ENCODE results near the gene CFAP141. TPM values are rescaled to one million over a fixed set of nuclear protein-coding genes. Genes with fewer than 3 reads are reported as not detected.
A peak's percentile ranks its signal among the peaks of the same experiment; 100 is the strongest.

The CFAP141 gene
- total RNA-seq (2021; ENCODE audit: unreplicated experiment) (not detected), Bru-seq, nascent RNA (percentile 45 among the genes with signal in this experiment), BruChase-seq, experiment 1, labeled RNA remaining after a 6-hour chase (percentile 36 among the genes with signal in this experiment), BruChase-seq, experiment 2, labeled RNA remaining after a 2-hour chase (percentile 36 among the genes with signal in this experiment)
- not detected in 2 replicates for polyA plus RNA-seq (2012)
- long read RNA-seq = 0 reads

DNA sequence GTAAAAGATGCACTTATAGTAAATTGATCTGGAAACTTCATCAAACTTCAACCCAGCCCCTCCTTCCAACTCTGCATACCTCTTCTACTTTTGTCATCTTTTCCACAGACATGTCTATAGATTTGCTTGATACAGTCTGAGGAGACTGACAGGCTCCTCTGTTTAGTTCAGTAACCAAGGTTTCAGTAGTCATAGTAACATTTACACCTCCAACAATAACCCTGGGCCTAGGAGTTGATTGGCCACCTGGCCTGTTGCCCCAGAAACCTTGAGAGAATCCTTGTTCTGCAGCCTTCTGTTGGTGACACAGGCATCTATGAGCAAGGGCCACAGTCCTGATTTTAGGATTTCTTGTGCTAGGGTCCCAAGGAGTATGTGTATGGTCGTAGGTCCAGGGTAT, at the start of gene CFAP141:
CFAP141 (minus strand) TSS at position 138 of the 400 bp plus-strand sequence; CDS start at position 112, 26 bp downstream.
- peak; percentile 79 for ATAC-seq
- ChIA-PET CTCF (no interaction called here), RAD21 (ENCODE audit: low non-redundant PET in 1 of 2, low total read pairs in 2 of 2, uncharacterized antibody in 2 of 2, unreplicated experiment in 2 of 2) (no interaction called here), POLR2A (no interaction called here)
- Histone ChIP-seq H3K27ac (ENCODE audit: low read depth, low read length) (0 out of 2 replicates have a peak within 1 kb of the TSS, but pooled peaks have one; percentile 24), H3K9ac (ENCODE audit: low read length) (no peak within 1 kb of the TSS), H3K4me2 (ENCODE audit: low read length) (peak within 1 kb of the TSS; percentile 46), H3K79me2 (ENCODE audit: insufficient read depth, low read length) (no peaks in the 10 kb centered on the region), H3K9me2 (ENCODE audit: insufficient read depth) (no peaks in the 10 kb centered on the region), H3K36me3 (ENCODE audit: control insufficient read depth in 1 of 2, insufficient read depth in 2 of 2, low read length in 2 of 2) (peaks cover 9 to 15% of the 10 kb centered on the region in 2 experiments; a peak in 3 of 4 replicates), H3K9me3 (ENCODE audit: control insufficient read depth in 1 of 2, insufficient read depth in 1 of 2, low read depth in 1 of 2, low read length in 2 of 2) (no peaks in the 10 kb centered on the region), H3K4me1 (ENCODE audit: control insufficient read depth in 1 of 2, insufficient read depth in 2 of 2, low read length in 2 of 2) (peaks cover 13 to 23% of the 10 kb centered on the region in 2 experiments), H2AFZ (ENCODE audit: low read depth, low read length, poor library complexity, severe bottlenecking) (no peak within 1 kb of the TSS), H3K27me3 (ENCODE audit: insufficient read depth, low read length) (no peaks in the 10 kb centered on the region), H3K4me3 (replicated peaks in 1 of 2; ENCODE audit: low read depth in 1 of 2, low read length in 2 of 2) (no peak within 1 kb of the TSS; a peak in 1 of 4 replicates), H4K20me1 (ENCODE audit: insufficient read depth) (no peaks in the 10 kb centered on the region)
- no peak for TF ChIP-seq TCF7L2 (IDR thresholded peaks at IDR 0.05; ENCODE audit: borderline replicate concordance, extremely low read depth, insufficient read depth, insufficient read length)
- no peak for DNase-seq (ENCODE audit: low read depth, low spot score)
- no TSS peak for BruUV-seq (replicated peaks)
- intact Hi-C loops (cut with micrococcal nuclease) = no loop called here

DNA sequence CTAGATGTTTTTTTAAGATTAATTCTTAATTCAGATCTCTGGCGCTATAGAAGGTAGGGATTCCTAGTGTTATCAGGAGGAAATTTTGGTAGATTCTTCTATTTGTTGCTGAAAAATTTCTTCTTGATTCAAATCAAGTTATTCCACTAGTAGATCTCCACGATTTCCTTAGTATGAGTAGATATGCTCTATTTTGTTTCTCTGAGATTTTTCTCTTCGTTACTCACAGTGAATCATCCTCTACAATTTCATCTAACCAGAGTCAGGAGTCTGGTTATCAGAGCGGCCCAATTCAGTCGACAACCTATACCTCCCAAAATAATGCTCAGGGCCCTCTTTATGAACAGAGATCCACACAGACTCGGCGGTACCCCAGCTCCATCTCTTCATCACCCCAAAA, 47.5 kb upstream of the CFAP141 start:
- H3K9ac ChIP-seq (ENCODE audit: low read length) = no peak overlapping the region
- DNase-seq (ENCODE audit: low read depth, low spot score) (no peak), ATAC-seq (no peak)
- no peaks in the 10 kb centered on the region for H3K9me3 ChIP-seq (ENCODE audit: control insufficient read depth in 1 of 2, insufficient read depth in 1 of 2, low read depth in 1 of 2, low read length in 2 of 2)
- H3K4me2 ChIP-seq (ENCODE audit: low read length) = no peak overlapping the region
- no peaks in the 10 kb centered on the region for H4K20me1 ChIP-seq (ENCODE audit: insufficient read depth)
- no TSS peak for BruUV-seq (replicated peaks)
- H3K27me3 ChIP-seq (ENCODE audit: insufficient read depth, low read length) = no peaks in the 10 kb centered on the region
- no peaks in the 10 kb centered on the region for H3K9me2 ChIP-seq (ENCODE audit: insufficient read depth)
- H3K36me3 ChIP-seq (ENCODE audit: control insufficient read depth in 1 of 2, insufficient read depth in 2 of 2, low read length in 2 of 2) = peaks cover 73 to 82% of the 10 kb centered on the region in 2 experiments
- H3K4me1 ChIP-seq (ENCODE audit: control insufficient read depth in 1 of 2, insufficient read depth in 2 of 2, low read length in 2 of 2) = no peaks in the 10 kb centered on the region
- peaks cover 25% of the 10 kb centered on the region for H3K79me2 ChIP-seq (ENCODE audit: insufficient read depth, low read length)
- ChIA-PET CTCF (no interaction called here), RAD21 (ENCODE audit: low non-redundant PET in 1 of 2, low total read pairs in 2 of 2, uncharacterized antibody in 2 of 2, unreplicated experiment in 2 of 2) (no interaction called here), POLR2A (no interaction called here)
- H2AFZ ChIP-seq (ENCODE audit: low read depth, low read length, poor library complexity, severe bottlenecking) = no peak overlapping the region
- H3K4me3 ChIP-seq (replicated peaks in 1 of 2; ENCODE audit: low read depth in 1 of 2, low read length in 2 of 2) = no peak overlapping the region
- intact Hi-C loops (cut with micrococcal nuclease) = no loop called here
- H3K27ac ChIP-seq (ENCODE audit: low read depth, low read length) = no peak overlapping the region
- TF ChIP-seq POLR2AphosphoS5 (IDR thresholded peaks at IDR 0.05; ENCODE audit: low read depth, low read length) = no peak
- TF ChIP-seq YY1 (IDR thresholded peaks at IDR 0.05; ENCODE audit: extremely low read depth, insufficient replicate concordance, low read depth, low read length) = no peak
- TF ChIP-seq SP1 (IDR thresholded peaks at IDR 0.05; ENCODE audit: low read depth) = no peak
- TF ChIP-seq ELF1 (IDR thresholded peaks at IDR 0.05; ENCODE audit: borderline replicate concordance, low read depth) = no peak
- no peak for TF ChIP-seq ZFX (IDR thresholded peaks at IDR 0.05)
- TF ChIP-seq, protein P1, sequence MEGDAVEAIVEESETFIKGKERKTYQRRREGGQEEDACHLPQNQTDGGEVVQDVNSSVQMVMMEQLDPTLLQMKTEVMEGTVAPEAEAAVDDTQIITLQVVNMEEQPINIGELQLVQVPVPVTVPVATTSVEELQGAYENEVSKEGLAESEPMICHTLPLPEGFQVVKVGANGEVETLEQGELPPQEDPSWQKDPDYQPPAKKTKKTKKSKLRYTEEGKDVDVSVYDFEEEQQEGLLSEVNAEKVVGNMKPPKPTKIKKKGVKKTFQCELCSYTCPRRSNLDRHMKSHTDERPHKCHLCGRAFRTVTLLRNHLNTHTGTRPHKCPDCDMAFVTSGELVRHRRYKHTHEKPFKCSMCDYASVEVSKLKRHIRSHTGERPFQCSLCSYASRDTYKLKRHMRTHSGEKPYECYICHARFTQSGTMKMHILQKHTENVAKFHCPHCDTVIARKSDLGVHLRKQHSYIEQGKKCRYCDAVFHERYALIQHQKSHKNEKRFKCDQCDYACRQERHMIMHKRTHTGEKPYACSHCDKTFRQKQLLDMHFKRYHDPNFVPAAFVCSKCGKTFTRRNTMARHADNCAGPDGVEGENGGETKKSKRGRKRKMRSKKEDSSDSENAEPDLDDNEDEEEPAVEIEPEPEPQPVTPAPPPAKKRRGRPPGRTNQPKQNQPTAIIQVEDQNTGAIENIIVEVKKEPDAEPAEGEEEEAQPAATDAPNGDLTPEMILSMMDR (IDR thresholded peaks at IDR 0.05 in 2 of 3, conservative IDR thresholded peaks at IDR 0.05 in 1 of 3; ENCODE audit: borderline replicate concordance in 1 of 3, insufficient read depth in 1 of 3, low read depth in 2 of 3, low read length in 2 of 3) = no peak
- TF ChIP-seq CBX3 (IDR thresholded peaks at IDR 0.05; ENCODE audit: low read depth) = no peak
- TF ChIP-seq ZNF274 (IDR thresholded peaks at IDR 0.05; ENCODE audit: low read depth, low read length) = no peak
- no peak for TF ChIP-seq POLR2A (IDR thresholded peaks at IDR 0.05; ENCODE audit: borderline replicate concordance, extremely low read depth, insufficient read depth, insufficient read length)
- no peak for TF ChIP-seq JUND (IDR thresholded peaks at IDR 0.05)
- TF ChIP-seq EZH2phosphoT487 (IDR thresholded peaks at IDR 0.05; ENCODE audit: borderline replicate concordance) = no peak
- no peak for TF ChIP-seq SRF (IDR thresholded peaks at IDR 0.05; ENCODE audit: low read depth)
- TF ChIP-seq EGR1 (IDR thresholded peaks at IDR 0.05; ENCODE audit: low read depth) = no peak
- TF ChIP-seq, protein P2, sequence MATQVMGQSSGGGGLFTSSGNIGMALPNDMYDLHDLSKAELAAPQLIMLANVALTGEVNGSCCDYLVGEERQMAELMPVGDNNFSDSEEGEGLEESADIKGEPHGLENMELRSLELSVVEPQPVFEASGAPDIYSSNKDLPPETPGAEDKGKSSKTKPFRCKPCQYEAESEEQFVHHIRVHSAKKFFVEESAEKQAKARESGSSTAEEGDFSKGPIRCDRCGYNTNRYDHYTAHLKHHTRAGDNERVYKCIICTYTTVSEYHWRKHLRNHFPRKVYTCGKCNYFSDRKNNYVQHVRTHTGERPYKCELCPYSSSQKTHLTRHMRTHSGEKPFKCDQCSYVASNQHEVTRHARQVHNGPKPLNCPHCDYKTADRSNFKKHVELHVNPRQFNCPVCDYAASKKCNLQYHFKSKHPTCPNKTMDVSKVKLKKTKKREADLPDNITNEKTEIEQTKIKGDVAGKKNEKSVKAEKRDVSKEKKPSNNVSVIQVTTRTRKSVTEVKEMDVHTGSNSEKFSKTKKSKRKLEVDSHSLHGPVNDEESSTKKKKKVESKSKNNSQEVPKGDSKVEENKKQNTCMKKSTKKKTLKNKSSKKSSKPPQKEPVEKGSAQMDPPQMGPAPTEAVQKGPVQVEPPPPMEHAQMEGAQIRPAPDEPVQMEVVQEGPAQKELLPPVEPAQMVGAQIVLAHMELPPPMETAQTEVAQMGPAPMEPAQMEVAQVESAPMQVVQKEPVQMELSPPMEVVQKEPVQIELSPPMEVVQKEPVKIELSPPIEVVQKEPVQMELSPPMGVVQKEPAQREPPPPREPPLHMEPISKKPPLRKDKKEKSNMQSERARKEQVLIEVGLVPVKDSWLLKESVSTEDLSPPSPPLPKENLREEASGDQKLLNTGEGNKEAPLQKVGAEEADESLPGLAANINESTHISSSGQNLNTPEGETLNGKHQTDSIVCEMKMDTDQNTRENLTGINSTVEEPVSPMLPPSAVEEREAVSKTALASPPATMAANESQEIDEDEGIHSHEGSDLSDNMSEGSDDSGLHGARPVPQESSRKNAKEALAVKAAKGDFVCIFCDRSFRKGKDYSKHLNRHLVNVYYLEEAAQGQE (IDR thresholded peaks at IDR 0.05; ENCODE audit: low read depth) = no peak
- TF ChIP-seq SIN3A (IDR thresholded peaks at IDR 0.05; ENCODE audit: low read depth) = no peak
- no peak for TF ChIP-seq TCF7L2 (IDR thresholded peaks at IDR 0.05; ENCODE audit: borderline replicate concordance, extremely low read depth, insufficient read depth, insufficient read length)

Measured in HCT116 (cell line).